Neural cell (in vitro differentiated cells): Measurements from ENCODE around the gene TAS2R20. TPM values are rescaled to one million over a fixed set of nuclear protein-coding genes. Genes with fewer than 3 reads are reported as not detected.

Experiments
- H2AFZ ChIP-seq: fragments of 200-600, 300-800 bp; sonication (generic), shearing (Covaris generic); 2 replicates; pipeline ENCODE4 v1.6.0; 2014; ENCODE audit warnings: low read depth, mild to moderate bottlenecking, antibody characterized with exemption, low read length, moderate library complexity
- H3F3A ChIP-seq: fragments of 200-600 bp; shearing (Covaris generic); 2 replicates; pipeline ENCODE4 v1.6.1; 2016; ENCODE audit warnings: mild to moderate bottlenecking, moderate library complexity, mixed read lengths, antibody characterized with exemption, low read length; ENCODE audit not compliant: insufficient read depth, poor library complexity, severe bottlenecking
- H3K27ac ChIP-seq: fragments of 200-600, 300-800 bp; sonication (generic), shearing (Covaris generic); 2 replicates; pipeline ENCODE4 v1.5.1; 2014; ENCODE audit warnings: mild to moderate bottlenecking, low read length, moderate library complexity
- H3K27me3 ChIP-seq: fragments of 300-800, 200-600 bp; sonication (generic), shearing (Covaris generic); 2 replicates; pipeline ENCODE4 v1.6.0; 2014; ENCODE audit warnings: mild to moderate bottlenecking, low read depth, low read length, moderate library complexity; ENCODE audit not compliant: insufficient read depth
- H3K36me3 ChIP-seq: fragments of 300-800, 200-600 bp; sonication (generic), shearing (Covaris generic); 2 replicates; pipeline ENCODE4 v1.5.1; 2014; ENCODE audit warnings: mild to moderate bottlenecking, antibody characterized with exemption, low read length, moderate library complexity; ENCODE audit not compliant: insufficient read depth
- H3K4me2 ChIP-seq: fragments of 300-800, 200-600 bp; sonication (generic), shearing (Covaris generic); 2 replicates; pipeline ENCODE4 v1.6.0; 2014; ENCODE audit warnings: mild to moderate bottlenecking, low read length
- H3K4me3 ChIP-seq: fragments of 300-800, 200-600 bp; sonication (generic), shearing (Covaris generic); 2 replicates; pipeline ENCODE4 v1.5.1; 2014; ENCODE audit warnings: mild to moderate bottlenecking, low read length, moderate library complexity
- H3K79me2 ChIP-seq: fragments of 200-600 bp; shearing (Covaris generic); replicated peaks from 2 replicates; pipeline ENCODE4 v1.6.0; 2014; ENCODE audit warnings: mild to moderate bottlenecking, low read length, moderate library complexity; ENCODE audit not compliant: insufficient read depth
- H3K9ac ChIP-seq: fragments of 300-800, 200-600 bp; sonication (generic), shearing (Covaris generic); 2 replicates; pipeline ENCODE4 v1.6.1; 2016; ENCODE audit warnings: mild to moderate bottlenecking, low read length, mixed read lengths
- H3K9me2 ChIP-seq: fragments of 200-600 bp; shearing (Covaris generic); 2 replicates; pipeline ENCODE4 v1.6.1; 2016; ENCODE audit warnings: mild to moderate bottlenecking, low read length, mixed read lengths; ENCODE audit not compliant: insufficient read depth
- H3K9me3 ChIP-seq: fragments of 200-600, 300-800 bp; sonication (generic), shearing (Covaris generic); 2 replicates; pipeline ENCODE4 v1.6.1; 2016; ENCODE audit warnings: mild to moderate bottlenecking, mixed run types, low read length, moderate library complexity, mixed read lengths
- H4K20me1 ChIP-seq: fragments of 200-600 bp; shearing (Covaris generic); 2 replicates; pipeline ENCODE4 v1.6.1; 2016; ENCODE audit warnings: mild to moderate bottlenecking, mixed run types; ENCODE audit not compliant: insufficient read depth
- EP300 ChIP-seq: fragments of 450-650 bp; conservative IDR thresholded peaks from 2 replicates; pipeline ENCODE4 v1.6.1; 2014; ENCODE audit warnings: antibody characterized with exemption, mild to moderate bottlenecking, moderate library complexity; ENCODE audit not compliant: poor library complexity, severe bottlenecking
- EZH2 ChIP-seq: fragments of 200-600, 300-800 bp; shearing (Covaris generic), sonication (generic); IDR thresholded peaks from 2 replicates; pipeline ENCODE4 v1.6.1; 2014; ENCODE audit warnings: antibody characterized with exemption, low read length, borderline replicate concordance, mild to moderate bottlenecking; ENCODE audit not compliant: insufficient read depth, poor library complexity, severe bottlenecking
- MXI1 ChIP-seq: fragments of 450-650 bp; conservative IDR thresholded peaks from 2 replicates; pipeline ENCODE4 v1.6.1; 2014; ENCODE audit warnings: antibody characterized with exemption, mild to moderate bottlenecking; ENCODE audit not compliant: poor library complexity, severe bottlenecking
- POLR2AphosphoS5 ChIP-seq: IDR thresholded peaks from 2 replicates; pipeline ENCODE4 v1.6.1; 2012
- RAD21 ChIP-seq: fragments of 450-650 bp; conservative IDR thresholded peaks from 2 replicates; pipeline ENCODE4 v1.6.1; 2014; ENCODE audit warnings: antibody characterized with exemption, mild to moderate bottlenecking, moderate library complexity
- SMC3 ChIP-seq: fragments of 450-650 bp; conservative IDR thresholded peaks from 2 replicates; pipeline ENCODE4 v1.6.1; 2014; ENCODE audit warnings: antibody characterized with exemption, mild to moderate bottlenecking, moderate library complexity; ENCODE audit not compliant: poor library complexity
- TAF1 ChIP-seq: IDR thresholded peaks from 2 replicates; pipeline ENCODE4 v1.6.1; 2012; ENCODE audit warnings: low read depth
- polyA plus RNA-seq: library from polyadenylated mRNA; depleted of rRNA; stranded (reverse); fragments of >200 nt; gene quantifications from 2 replicates; pipeline ENCODE4 v1.2.3, GENCODE V29; 2014
- TF ChIP-seq, protein P1 (sequence below): IDR thresholded peaks from 2 replicates; pipeline ENCODE4 v1.6.1; 2012; ENCODE audit warnings: borderline replicate concordance
- TF ChIP-seq, protein P2 (sequence below): fragments of 450-650 bp; IDR thresholded peaks from 2 replicates; pipeline ENCODE4 v1.5.1; 2014; ENCODE audit warnings: antibody characterized with exemption, mild to moderate bottlenecking, moderate library complexity; ENCODE audit not compliant: poor library complexity, severe bottlenecking

The TAS2R20 gene
- polyA plus RNA-seq, 1 donor from 2014 or later, result 3.3 TPM

DNA sequence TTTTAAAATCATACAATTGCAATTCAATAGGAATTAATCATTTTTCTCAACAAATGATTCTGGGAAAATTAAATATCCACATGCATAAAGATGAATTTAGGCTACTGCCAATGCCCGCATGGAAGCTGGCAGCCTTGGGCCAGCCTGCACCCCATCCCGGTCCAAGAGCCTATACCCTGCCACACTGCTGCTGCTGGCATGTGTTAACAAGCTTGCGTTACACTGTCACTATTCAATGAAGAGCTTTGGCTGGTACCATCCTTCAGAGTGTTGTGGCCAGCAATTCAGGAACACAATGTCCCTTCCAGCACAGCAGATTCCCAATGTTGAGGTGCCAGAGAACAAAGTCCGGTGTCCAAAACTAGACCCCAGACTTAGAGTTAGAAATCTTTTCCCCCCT is 45.5 kb downstream of the TAS2R20 start:
- Histone ChIP-seq H3F3A (no peaks in the 10 kb centered on the region), H3K9me2 (no peaks in the 10 kb centered on the region), H3K79me2 (no peaks in the 10 kb centered on the region), H3K9me3 (peaks cover 14% of the 10 kb centered on the region), H3K4me3 (no peak overlapping the region), H2AFZ (no peak overlapping the region), H3K36me3 (no peaks in the 10 kb centered on the region), H3K4me2 (no peak overlapping the region), H3K27me3 (no peaks in the 10 kb centered on the region), H3K9ac (no peak overlapping the region), H4K20me1 (no peaks in the 10 kb centered on the region), H3K27ac (no peak overlapping the region)
- TF ChIP-seq EZH2 (no peak), MXI1 (no peak), RAD21 (no peak), TAF1 (no peak), EP300 (no peak), POLR2AphosphoS5 (no peak), SMC3 (no peak)
- TF ChIP-seq, protein P1, sequence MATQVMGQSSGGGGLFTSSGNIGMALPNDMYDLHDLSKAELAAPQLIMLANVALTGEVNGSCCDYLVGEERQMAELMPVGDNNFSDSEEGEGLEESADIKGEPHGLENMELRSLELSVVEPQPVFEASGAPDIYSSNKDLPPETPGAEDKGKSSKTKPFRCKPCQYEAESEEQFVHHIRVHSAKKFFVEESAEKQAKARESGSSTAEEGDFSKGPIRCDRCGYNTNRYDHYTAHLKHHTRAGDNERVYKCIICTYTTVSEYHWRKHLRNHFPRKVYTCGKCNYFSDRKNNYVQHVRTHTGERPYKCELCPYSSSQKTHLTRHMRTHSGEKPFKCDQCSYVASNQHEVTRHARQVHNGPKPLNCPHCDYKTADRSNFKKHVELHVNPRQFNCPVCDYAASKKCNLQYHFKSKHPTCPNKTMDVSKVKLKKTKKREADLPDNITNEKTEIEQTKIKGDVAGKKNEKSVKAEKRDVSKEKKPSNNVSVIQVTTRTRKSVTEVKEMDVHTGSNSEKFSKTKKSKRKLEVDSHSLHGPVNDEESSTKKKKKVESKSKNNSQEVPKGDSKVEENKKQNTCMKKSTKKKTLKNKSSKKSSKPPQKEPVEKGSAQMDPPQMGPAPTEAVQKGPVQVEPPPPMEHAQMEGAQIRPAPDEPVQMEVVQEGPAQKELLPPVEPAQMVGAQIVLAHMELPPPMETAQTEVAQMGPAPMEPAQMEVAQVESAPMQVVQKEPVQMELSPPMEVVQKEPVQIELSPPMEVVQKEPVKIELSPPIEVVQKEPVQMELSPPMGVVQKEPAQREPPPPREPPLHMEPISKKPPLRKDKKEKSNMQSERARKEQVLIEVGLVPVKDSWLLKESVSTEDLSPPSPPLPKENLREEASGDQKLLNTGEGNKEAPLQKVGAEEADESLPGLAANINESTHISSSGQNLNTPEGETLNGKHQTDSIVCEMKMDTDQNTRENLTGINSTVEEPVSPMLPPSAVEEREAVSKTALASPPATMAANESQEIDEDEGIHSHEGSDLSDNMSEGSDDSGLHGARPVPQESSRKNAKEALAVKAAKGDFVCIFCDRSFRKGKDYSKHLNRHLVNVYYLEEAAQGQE, result no peak
- TF ChIP-seq, protein P2, sequence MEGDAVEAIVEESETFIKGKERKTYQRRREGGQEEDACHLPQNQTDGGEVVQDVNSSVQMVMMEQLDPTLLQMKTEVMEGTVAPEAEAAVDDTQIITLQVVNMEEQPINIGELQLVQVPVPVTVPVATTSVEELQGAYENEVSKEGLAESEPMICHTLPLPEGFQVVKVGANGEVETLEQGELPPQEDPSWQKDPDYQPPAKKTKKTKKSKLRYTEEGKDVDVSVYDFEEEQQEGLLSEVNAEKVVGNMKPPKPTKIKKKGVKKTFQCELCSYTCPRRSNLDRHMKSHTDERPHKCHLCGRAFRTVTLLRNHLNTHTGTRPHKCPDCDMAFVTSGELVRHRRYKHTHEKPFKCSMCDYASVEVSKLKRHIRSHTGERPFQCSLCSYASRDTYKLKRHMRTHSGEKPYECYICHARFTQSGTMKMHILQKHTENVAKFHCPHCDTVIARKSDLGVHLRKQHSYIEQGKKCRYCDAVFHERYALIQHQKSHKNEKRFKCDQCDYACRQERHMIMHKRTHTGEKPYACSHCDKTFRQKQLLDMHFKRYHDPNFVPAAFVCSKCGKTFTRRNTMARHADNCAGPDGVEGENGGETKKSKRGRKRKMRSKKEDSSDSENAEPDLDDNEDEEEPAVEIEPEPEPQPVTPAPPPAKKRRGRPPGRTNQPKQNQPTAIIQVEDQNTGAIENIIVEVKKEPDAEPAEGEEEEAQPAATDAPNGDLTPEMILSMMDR, result no peak

Other genes with a start within 250 kb of the TAS2R20 start
- 0.58 TPM in 1 of 2 replicates, not detected in the other for gene TAS2R7, start 195.7 kb downstream of the TAS2R20 start, polyA plus RNA-seq
- gene TAS2R8, start 191.0 kb downstream of the TAS2R20 start, polyA plus RNA-seq, result 0.59 and 1.6 TPM in 2 replicates
- 0.32 and 1.6 TPM in 2 replicates for gene TAS2R9, start 188.1 kb downstream of the TAS2R20 start, polyA plus RNA-seq
- gene TAS2R10, start 171.9 kb downstream of the TAS2R20 start, polyA plus RNA-seq, result 3.9 and 8.3 TPM in 2 replicates
- 4.8 and 5.0 TPM in 2 replicates for gene PRR4, start 148.8 kb downstream of the TAS2R20 start, polyA plus RNA-seq
- 18.7 and 25.7 TPM in 2 replicates for gene PRH1, start 114.0 kb downstream of the TAS2R20 start, polyA plus RNA-seq
- gene TAS2R13, start 88.7 kb downstream of the TAS2R20 start, polyA plus RNA-seq, result 0.52 and 0.61 TPM in 2 replicates
- gene PRH2, start 69.1 kb downstream of the TAS2R20 start, polyA plus RNA-seq, result not detected in 2 replicates
- 13.5 and 14.9 TPM in 2 replicates for gene TAS2R14, start 59.0 kb downstream of the TAS2R20 start, polyA plus RNA-seq
- 2.4 TPM in 1 of 2 replicates, not detected in the other for gene TAS2R50, start 11.4 kb downstream of the TAS2R20 start, polyA plus RNA-seq
- gene TAS2R19, start 24.3 kb upstream of the TAS2R20 start, polyA plus RNA-seq, result 5.7 and 11.2 TPM in 2 replicates
- 3.5 and 4.0 TPM in 2 replicates for gene TAS2R31, start 33.1 kb upstream of the TAS2R20 start, polyA plus RNA-seq
- not detected in 2 replicates for gene TAS2R46, start 64.0 kb upstream of the TAS2R20 start, polyA plus RNA-seq
- gene TAS2R43, start 94.0 kb upstream of the TAS2R20 start, polyA plus RNA-seq, result 0.35 and 1.1 TPM in 2 replicates
- 0.40 and 0.53 TPM in 2 replicates for gene TAS2R30, start 136.3 kb upstream of the TAS2R20 start, polyA plus RNA-seq
- gene SMIM10L1, start 172.9 kb upstream of the TAS2R20 start, polyA plus RNA-seq, result 19.1 and 22.0 TPM in 2 replicates
- not detected in 2 replicates for gene TAS2R42, start 188.6 kb upstream of the TAS2R20 start, polyA plus RNA-seq